DND-41 (cell line): ENCODE results near the gene SPC24.

ENCODE experiments used
- ATAC-seq: fragments of 200-7000 bp; cut with Tn5 transposase; 3 replicates; pipeline ENCODE4 v1.9.1; 2021; ENCODE audit warnings: low read depth; ENCODE audit not compliant: insufficient read depth
- DNase-seq: peaks from one replicate; pipeline ENCODE4 v3.0.0-alpha.2; 2020
- H2AFZ ChIP-seq: 2 replicates; pipeline ENCODE4 v1.6.0; 2012; ENCODE audit warnings: low read depth, low read length
- H3K27ac ChIP-seq: 2 replicates; pipeline ENCODE4 v1.5.1; 2012; ENCODE audit warnings: low read length, inconsistent platforms
- H3K27me3 ChIP-seq: fragments of 200-600 bp; sonication (generic); 2 replicates; pipeline ENCODE4 v1.6.0; 2012; ENCODE audit warnings: low read length, mild to moderate bottlenecking, inconsistent platforms; ENCODE audit not compliant: insufficient read depth, poor library complexity
- H3K36me3 ChIP-seq: 2 replicates; pipeline ENCODE4 v1.5.1; 2012; ENCODE audit warnings: low read length, inconsistent platforms; ENCODE audit not compliant: insufficient read depth
- H3K4me1 ChIP-seq: 2 replicates; pipeline ENCODE4 v1.5.1; 2012; ENCODE audit warnings: mild to moderate bottlenecking, low read length; ENCODE audit not compliant: insufficient read depth
- H3K4me2 ChIP-seq: 2 replicates; pipeline ENCODE4 v1.6.0; 2012; ENCODE audit warnings: mild to moderate bottlenecking, moderate library complexity, low read length, inconsistent platforms; ENCODE audit not compliant: insufficient read depth
- H3K4me3 ChIP-seq, 2 experiments: fragments of 200-600 bp in 1 of 2; shearing (Covaris generic) in 1 of 2; 2 replicates each; pipeline ENCODE4 v1.5.1; 2012 to 2016; ENCODE audit warnings: inconsistent platforms in 2 of 2, low read length in 2 of 2, mild to moderate bottlenecking in 2 of 2, low read depth in 1 of 2, moderate library complexity in 1 of 2
- H3K79me2 ChIP-seq: 2 replicates; pipeline ENCODE4 v1.6.0; 2012; ENCODE audit warnings: low read length, inconsistent platforms; ENCODE audit not compliant: insufficient read depth
- H3K9ac ChIP-seq: 2 replicates; pipeline ENCODE4 v1.6.0; 2012; ENCODE audit warnings: low read depth, mild to moderate bottlenecking, inconsistent platforms, low read length, moderate library complexity
- H3K9me3 ChIP-seq: 2 replicates; pipeline ENCODE4 v1.5.1; 2012; ENCODE audit warnings: low read length, moderate library complexity, mild to moderate bottlenecking, inconsistent platforms; ENCODE audit not compliant: insufficient read depth, severe bottlenecking
- H4K20me1 ChIP-seq: 2 replicates; pipeline ENCODE4 v1.6.0; 2012; ENCODE audit warnings: low read length; ENCODE audit not compliant: insufficient read depth
- EZH2 ChIP-seq: IDR thresholded peaks from 3 replicates; pipeline ENCODE4 v1.6.1; 2012; ENCODE audit warnings: borderline replicate concordance, low read depth, mild to moderate bottlenecking, moderate library complexity, low read length, inconsistent platforms; ENCODE audit not compliant: severe bottlenecking
- TF ChIP-seq, protein P1 (sequence below): IDR thresholded peaks from 2 replicates; pipeline ENCODE4 v1.5.1; 2012; ENCODE audit warnings: borderline replicate concordance, low read length, moderate library complexity, mild to moderate bottlenecking; ENCODE audit not compliant: poor library complexity, severe bottlenecking; ENCODE audit errors: extremely low read depth

The SPC24 gene

DNA sequence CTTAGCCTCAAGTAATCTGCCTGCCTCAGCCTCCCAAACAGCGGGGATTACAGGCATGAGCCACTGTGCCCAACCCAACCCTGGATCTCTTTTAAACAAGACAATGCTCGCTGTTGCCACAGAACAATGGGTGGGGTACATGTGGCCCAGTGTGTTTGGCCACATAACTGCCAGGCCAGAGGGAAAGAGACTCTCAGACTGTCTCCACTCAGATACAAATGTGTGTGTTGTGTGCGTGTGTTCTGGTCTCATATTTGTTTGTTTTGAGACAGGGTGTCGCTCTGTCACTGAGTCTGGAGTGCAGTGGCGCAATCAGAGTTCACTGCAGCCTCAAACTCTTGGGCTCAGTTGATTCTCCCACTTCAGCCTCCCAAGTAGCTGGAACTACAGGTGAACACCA lies 40.5 kb downstream of the SPC24 start:
- H3K27ac ChIP-seq: no peak overlapping the region
- no peaks in the 10 kb centered on the region for H3K9me3 ChIP-seq
- H3K4me3 ChIP-seq: no peak overlapping the region
- no peaks in the 10 kb centered on the region for H3K27me3 ChIP-seq
- peaks cover 21% of the 10 kb centered on the region; the same call in 1 of the 2 replicates for H3K79me2 ChIP-seq
- no peak for TF ChIP-seq EZH2
- TF ChIP-seq, protein P1, sequence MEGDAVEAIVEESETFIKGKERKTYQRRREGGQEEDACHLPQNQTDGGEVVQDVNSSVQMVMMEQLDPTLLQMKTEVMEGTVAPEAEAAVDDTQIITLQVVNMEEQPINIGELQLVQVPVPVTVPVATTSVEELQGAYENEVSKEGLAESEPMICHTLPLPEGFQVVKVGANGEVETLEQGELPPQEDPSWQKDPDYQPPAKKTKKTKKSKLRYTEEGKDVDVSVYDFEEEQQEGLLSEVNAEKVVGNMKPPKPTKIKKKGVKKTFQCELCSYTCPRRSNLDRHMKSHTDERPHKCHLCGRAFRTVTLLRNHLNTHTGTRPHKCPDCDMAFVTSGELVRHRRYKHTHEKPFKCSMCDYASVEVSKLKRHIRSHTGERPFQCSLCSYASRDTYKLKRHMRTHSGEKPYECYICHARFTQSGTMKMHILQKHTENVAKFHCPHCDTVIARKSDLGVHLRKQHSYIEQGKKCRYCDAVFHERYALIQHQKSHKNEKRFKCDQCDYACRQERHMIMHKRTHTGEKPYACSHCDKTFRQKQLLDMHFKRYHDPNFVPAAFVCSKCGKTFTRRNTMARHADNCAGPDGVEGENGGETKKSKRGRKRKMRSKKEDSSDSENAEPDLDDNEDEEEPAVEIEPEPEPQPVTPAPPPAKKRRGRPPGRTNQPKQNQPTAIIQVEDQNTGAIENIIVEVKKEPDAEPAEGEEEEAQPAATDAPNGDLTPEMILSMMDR: no peak
- H2AFZ ChIP-seq: no peak overlapping the region
- DNase-seq: no peak
- H3K9ac ChIP-seq: no peak overlapping the region
- H3K36me3 ChIP-seq: peaks cover 97% of the 10 kb centered on the region
- peaks cover 42% of the 10 kb centered on the region for H4K20me1 ChIP-seq
- no peak overlapping the region for H3K4me2 ChIP-seq
- H3K4me1 ChIP-seq: no peaks in the 10 kb centered on the region
- ATAC-seq: no peak

GRCh38 chr19:11113140-11113708 lies 42.4 kb downstream of the SPC24 start:
- no peak for DNase-seq
- Histone ChIP-seq H3K4me2 (no peak overlapping the region), H3K9me3 (no peaks in the 10 kb centered on the region), H4K20me1 (peaks cover 49% of the 10 kb centered on the region), H3K79me2 (peaks cover 20% of the 10 kb centered on the region; the same call in 1 of the 2 replicates), H3K27ac (no peak overlapping the region), H3K9ac (no peak overlapping the region), H3K27me3 (no peaks in the 10 kb centered on the region), H3K36me3 (peaks cover 100% of the 10 kb centered on the region), H3K4me3 (no peak overlapping the region), H2AFZ (no peak overlapping the region), H3K4me1 (no peaks in the 10 kb centered on the region)
- TF ChIP-seq, protein P1: no peak
- no peak for TF ChIP-seq EZH2
- no peak for ATAC-seq

DNA sequence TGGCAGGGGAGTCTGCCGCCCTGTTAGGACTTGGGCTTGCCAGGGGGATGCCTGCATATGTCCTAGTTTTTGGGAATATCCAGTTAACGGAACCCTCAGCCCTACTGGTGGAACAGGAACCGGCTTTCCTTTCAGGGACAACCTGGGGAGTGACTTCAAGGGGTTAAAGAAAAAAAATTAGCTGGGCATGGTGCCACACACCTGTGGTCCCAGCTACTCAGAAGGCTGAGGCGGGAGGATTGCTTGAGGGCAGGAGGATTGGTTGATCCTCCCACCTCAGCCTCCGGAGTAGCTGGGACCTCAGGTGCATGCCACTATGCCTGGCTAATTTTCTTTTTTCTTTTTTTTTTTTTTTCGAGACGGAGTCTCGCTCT lies 43.8 kb downstream of the SPC24 start:
- H4K20me1 ChIP-seq: peaks cover 47% of the 10 kb centered on the region
- no peaks in the 10 kb centered on the region for H3K27me3 ChIP-seq
- H3K4me2 ChIP-seq: no peak overlapping the region
- H3K9me3 ChIP-seq: no peaks in the 10 kb centered on the region
- ATAC-seq: no peak
- H2AFZ ChIP-seq: no peak overlapping the region
- no peak overlapping the region for H3K4me3 ChIP-seq
- no peak for TF ChIP-seq EZH2
- TF ChIP-seq, protein P1: no peak
- H3K4me1 ChIP-seq: no peaks in the 10 kb centered on the region
- H3K79me2 ChIP-seq: peaks cover 18% of the 10 kb centered on the region; the same call in 1 of the 2 replicates
- H3K27ac ChIP-seq: no peak overlapping the region
- H3K36me3 ChIP-seq: peaks cover 98% of the 10 kb centered on the region
- H3K9ac ChIP-seq: no peak overlapping the region
- no peak for DNase-seq
